CD4-positive, alpha-beta T cell treated with Interleukin-6 at 100 ng/mL for 8 hours (primary cell): ENCODE measurements around the gene TRNAU1AP.
"Not testable (repeated sequence)": the region's sequence is repeated elsewhere in the genome, so short reads cannot be mapped to it uniquely, and the experiment has no call there.

Experiments
- DNase-seq: peaks from one replicate; pipeline ENCODE4 v3.0.0-alpha.2; 2020; ENCODE audit warnings: mixed read lengths, low spot score

TRNAU1AP gene

DNA sequence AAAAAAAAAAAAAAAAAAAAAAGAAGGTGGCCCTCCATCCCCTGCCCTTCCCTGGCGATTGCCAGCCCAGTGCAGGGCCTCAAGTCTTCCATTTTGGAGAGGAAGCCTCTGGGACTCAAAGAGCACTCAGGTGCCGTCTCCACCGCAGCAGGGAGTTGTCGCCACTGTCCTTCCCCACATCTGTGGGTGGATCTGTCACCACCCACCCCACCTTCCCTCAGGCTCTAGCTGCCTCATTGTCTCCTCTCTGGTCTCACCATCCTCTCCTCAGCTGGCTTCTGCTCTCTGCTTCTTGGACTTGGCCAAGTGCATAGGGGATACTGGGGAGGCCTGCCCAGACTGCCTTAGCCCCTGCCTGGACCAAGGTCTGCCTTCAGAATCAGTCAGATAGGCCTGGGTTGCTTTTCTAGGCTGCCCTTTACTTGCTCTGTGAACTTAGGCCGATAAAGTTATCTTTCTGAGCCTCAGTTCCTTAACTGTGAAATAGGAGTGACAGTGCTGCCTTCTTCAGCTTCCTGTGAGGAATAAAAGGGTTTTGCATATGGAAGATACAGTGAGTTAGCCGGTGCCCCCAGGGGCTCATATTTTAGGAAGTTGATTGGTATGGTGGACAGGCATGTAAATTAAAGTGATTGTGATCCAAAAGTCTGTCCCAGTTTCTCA lies 31.3 kb upstream of the TRNAU1AP start:
- DNase-seq = no peak

GRCh38 chr1:28522537-28522936 lies 30.3 kb upstream of the TRNAU1AP start:
- DNase-seq = not testable (repeated sequence)

DNA sequence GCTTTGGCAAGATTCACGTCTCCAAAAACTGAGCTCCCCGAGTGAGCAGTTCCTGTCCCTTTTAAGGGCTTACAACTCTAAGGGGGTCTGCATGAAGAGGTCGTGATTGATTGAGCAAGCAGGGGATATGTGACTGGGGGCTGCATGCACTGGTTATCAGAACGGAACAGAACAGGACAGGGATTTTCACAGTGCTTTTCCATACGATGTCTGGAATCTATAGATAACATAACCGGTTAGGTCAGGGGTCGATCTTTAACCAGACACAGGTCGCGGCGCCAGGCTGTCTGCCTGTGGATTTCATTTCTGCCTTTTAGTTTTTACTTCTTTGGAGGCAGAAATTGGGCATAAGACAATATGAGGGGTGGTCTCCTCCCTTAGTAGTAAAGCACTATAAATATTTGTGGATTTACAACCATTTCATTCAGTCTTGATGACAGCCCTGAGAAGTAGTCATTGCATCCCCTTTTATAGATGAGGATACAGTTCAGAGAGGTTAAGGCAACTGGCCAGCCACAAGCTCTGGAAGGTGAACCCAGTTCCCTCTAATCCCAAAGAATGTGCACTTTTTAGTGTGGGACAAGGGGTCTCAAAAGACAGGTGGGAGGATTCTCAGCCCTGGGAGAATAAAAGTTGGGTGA lies 27.8 kb upstream of the TRNAU1AP start:
- DNase-seq = not testable (repeated sequence)

- DNase-seq = no peak
These were observed 26.0 kb upstream of the TRNAU1AP start for GRCh38 chr1:28526886-28527285.

GRCh38 chr1:28530456-28530855 lies 22.4 kb upstream of the TRNAU1AP start:
- DNase-seq = no peak

GRCh38 chr1:28534671-28535070 lies 18.2 kb upstream of the TRNAU1AP start:
- DNase-seq = no peak

DNA sequence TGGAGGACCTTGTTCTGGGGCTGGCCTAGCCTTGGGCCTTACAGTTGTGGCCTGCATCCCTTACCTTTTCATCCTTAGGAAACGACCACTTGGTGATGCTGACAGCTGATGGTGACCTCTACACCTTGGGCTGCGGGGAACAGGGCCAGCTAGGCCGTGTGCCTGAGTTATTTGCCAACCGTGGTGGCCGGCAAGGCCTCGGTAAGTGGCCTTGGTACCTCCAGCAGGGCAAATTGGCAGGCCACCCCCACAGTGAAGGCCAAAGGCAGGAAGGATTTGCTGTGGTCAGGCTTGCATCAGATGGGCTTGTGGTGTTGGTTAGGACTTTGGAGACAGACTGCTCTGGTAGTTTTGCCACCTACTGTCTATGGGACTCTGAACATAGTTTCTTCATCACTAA lies 17.7 kb upstream of the TRNAU1AP start:
- no peak for DNase-seq

DNA sequence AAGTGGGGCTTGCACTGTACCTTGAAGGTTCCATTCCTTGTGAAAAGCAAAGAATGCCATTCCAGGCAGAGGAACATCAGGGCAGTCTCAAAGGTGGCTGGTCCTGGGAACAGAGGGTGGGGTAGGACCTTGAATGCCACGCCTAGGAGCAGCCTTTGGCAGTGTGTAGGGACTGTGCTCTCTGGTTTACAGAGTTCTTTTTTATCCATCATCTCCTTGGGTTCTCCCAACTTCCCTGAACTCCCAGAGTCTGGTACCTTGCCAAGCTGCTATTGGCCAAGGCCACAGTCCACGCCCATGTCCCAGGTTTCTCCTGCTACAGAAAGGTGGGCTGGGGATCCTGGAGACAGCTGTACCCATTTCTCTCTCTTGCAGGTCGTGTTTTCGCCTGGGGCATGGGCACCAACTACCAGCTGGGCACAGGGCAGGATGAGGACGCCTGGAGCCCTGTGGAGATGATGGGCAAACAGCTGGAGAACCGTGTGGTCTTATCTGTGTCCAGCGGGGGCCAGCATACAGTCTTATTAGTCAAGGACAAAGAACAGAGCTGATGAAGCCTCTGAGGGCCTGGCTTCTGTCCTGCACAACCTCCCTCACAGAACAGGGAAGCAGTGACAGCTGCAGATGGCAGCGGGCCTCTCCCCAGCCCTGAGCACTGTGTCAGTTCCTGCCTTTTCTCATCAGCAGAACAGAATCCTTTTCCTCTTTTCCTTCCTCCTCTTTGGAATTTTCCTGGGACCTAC lies 15.3 kb upstream of the TRNAU1AP start:
- DNase-seq = no peak

- no peak for DNase-seq
These were observed 14.6 kb upstream of the TRNAU1AP start for GRCh38 chr1:28538286-28538685.

GRCh38 chr1:28540651-28541050 lies 12.2 kb upstream of the TRNAU1AP start:
- DNase-seq = no peak

DNA sequence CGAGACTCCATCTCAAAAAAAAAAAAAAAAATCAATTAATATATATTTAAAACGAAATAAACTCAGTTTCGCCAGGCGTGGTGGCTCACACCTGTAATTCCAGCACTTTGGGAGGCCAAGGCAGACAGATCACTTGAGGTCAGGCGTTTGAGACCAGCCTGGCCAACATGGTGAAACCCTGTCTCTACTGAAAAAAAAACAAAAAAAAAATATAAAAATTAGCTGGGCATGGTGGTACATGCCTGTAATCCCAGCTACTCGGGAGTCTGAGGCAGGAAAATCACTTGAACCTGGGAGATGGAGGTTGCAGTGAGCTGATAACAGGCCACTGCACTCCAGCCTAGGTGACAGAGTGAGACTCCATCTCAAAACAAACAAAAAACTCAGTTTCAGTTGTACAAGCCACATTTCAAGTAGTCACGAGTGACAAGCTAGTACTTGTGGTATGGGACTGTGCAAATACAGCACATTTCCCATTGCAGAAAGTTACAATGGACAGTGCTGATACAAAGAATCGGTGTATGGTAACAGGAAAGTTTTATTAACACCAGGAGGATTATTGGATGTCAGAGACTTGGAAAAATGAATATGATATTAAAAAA lies 11.4 kb upstream of the TRNAU1AP start:
- not testable (repeated sequence) for DNase-seq

GRCh38 chr1:28545246-28545628 lies 7.6 kb upstream of the TRNAU1AP start:
- DNase-seq = no peak

- DNase-seq = no peak
These were observed 4.6 kb upstream of the TRNAU1AP start for GRCh38 chr1:28548318-28548717.

GRCh38 chr1:28551381-28551780 lies 1.5 kb upstream of the TRNAU1AP start:
- no peak for DNase-seq

DNA sequence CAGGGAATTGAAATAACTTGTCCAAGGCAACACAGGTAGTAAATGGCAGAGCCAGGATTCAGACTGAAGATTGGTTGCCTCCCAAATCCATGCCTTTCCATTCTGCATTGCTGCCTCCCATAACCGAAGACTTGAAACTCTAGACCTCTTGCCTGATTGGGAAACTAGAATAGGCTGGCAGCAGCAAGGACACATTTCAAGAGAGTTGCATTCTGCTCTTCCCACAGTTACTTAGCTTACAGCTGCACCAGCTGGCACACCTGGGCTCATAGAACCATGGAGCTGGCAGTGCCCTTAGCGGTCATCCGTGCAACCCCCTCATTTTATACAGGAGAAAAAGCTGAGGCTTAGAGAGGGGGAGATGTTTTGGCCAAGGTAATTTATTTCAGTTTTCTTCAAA lies 8.0 kb downstream of the TRNAU1AP start:
- no peak for DNase-seq

- DNase-seq = no peak
These were observed 11.4 kb downstream of the TRNAU1AP start for GRCh38 chr1:28564310-28564709.

GRCh38 chr1:28565040-28565439 lies 12.2 kb downstream of the TRNAU1AP start:
- DNase-seq = no peak

DNA sequence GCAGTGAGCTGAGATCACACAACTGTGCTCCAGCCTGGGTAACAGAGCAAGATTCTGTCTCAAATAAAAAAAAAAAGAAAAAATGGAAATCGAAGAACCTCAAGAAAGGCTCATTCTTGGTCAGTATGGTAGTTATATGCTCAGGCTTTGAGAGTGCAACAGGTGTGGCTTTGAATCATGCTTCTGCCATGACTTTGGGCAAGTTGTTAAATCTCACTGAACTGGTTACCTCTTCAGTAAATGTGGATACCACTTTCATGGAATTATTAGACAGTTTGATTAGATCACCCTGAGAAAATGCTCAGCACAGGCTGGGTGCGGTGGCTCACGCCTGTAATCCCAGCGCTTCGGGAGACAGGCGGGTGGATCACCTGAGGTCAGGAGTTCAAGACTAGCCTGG lies 12.8 kb downstream of the TRNAU1AP start:
- no peak for DNase-seq

GRCh38 chr1:28566931-28567330 lies 14.0 kb downstream of the TRNAU1AP start:
- no peak for DNase-seq

GRCh38 chr1:28571911-28572310 lies 19.0 kb downstream of the TRNAU1AP start:
- DNase-seq = no peak

DNA sequence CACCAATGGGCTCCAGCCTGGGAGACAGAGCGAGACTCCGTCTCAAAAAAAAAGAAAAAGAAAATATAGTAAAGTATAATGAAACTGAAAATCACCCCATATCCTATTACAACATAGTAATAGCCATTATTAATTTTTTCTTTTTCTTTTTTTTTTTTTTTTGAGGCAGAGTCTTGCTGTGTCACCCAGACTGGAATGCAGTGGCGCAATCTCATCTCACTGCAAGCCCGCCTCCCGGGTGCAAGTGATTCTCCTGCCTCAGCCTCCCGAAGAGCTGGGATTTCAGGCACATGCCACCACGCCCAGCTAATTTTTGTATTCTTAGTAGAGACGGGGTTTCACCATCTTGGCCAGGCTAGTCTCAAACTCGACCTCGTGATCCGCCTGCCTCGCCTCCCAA lies 20.0 kb downstream of the TRNAU1AP start:
- DNase-seq = not testable (repeated sequence)

GRCh38 chr1:28573564-28573963 lies 20.7 kb downstream of the TRNAU1AP start:
- DNase-seq = no peak
